ENCODE results near the gene DCDC1. TPM values are rescaled to one million over a fixed set of nuclear protein-coding genes. Genes with fewer than 3 reads are reported as not detected.
"Not testable (repeated sequence)": the region's sequence is repeated elsewhere in the genome, so short reads cannot be mapped to it uniquely, and the experiment has no call there.

The DCDC1 gene
- total RNA-seq, 6 experiments from 2014 or later = not detected

- Mint-ChIP-seq H3K4me1 (ENCODE audit: low read depth) (no peaks in the 10 kb centered on the region), H3K4me3 (no peak overlapping the region), H3K36me3 (ENCODE audit: low read depth) (no peaks in the 10 kb centered on the region), H3K27me3 (ENCODE audit: insufficient read depth) (no peaks in the 10 kb centered on the region), H3K9me3 (no peaks in the 10 kb centered on the region), H3K27ac (no peak overlapping the region)
- TF ChIP-seq, protein P1, sequence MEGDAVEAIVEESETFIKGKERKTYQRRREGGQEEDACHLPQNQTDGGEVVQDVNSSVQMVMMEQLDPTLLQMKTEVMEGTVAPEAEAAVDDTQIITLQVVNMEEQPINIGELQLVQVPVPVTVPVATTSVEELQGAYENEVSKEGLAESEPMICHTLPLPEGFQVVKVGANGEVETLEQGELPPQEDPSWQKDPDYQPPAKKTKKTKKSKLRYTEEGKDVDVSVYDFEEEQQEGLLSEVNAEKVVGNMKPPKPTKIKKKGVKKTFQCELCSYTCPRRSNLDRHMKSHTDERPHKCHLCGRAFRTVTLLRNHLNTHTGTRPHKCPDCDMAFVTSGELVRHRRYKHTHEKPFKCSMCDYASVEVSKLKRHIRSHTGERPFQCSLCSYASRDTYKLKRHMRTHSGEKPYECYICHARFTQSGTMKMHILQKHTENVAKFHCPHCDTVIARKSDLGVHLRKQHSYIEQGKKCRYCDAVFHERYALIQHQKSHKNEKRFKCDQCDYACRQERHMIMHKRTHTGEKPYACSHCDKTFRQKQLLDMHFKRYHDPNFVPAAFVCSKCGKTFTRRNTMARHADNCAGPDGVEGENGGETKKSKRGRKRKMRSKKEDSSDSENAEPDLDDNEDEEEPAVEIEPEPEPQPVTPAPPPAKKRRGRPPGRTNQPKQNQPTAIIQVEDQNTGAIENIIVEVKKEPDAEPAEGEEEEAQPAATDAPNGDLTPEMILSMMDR (IDR thresholded peaks at IDR 0.05) = no peak
- DNase-seq = no peak
Observed at GRCh38 chr11:31301549-31302510, 67.7 kb downstream of the DCDC1 start.

GRCh38 chr11:31295308-31295707, 74.2 kb downstream of the DCDC1 start:
- DNase-seq = no peak
- Mint-ChIP-seq H3K27ac (no peak overlapping the region), H3K4me3 (no peak overlapping the region), H3K9me3 (peaks cover 8% of the 10 kb centered on the region; the same call in 1 of the 2 replicates), H3K27me3 (ENCODE audit: insufficient read depth) (no peaks in the 10 kb centered on the region; the same call in 1 of the 2 replicates), H3K4me1 (ENCODE audit: low read depth) (no peaks in the 10 kb centered on the region), H3K36me3 (ENCODE audit: low read depth) (no peaks in the 10 kb centered on the region)
- TF ChIP-seq, protein P1 (IDR thresholded peaks at IDR 0.05) = no peak

- not testable (repeated sequence) for H3K27ac Mint-ChIP-seq; H3K4me3 Mint-ChIP-seq; H3K4me1 Mint-ChIP-seq (ENCODE audit: low read depth); H3K27me3 Mint-ChIP-seq (ENCODE audit: insufficient read depth); DNase-seq; H3K36me3 Mint-ChIP-seq (ENCODE audit: low read depth)
- H3K9me3 Mint-ChIP-seq = peaks cover 24% of the 10 kb centered on the region
Observed at GRCh38 chr11:31273527-31273926, 96.0 kb downstream of the DCDC1 start.

GRCh38 chr11:31267720-31268119, 101.8 kb downstream of the DCDC1 start:
- DNase-seq = no peak
- H3K9me3 Mint-ChIP-seq = peaks cover 12% of the 10 kb centered on the region
- no peak overlapping the region for H3K27ac Mint-ChIP-seq
- TF ChIP-seq, protein P1 (IDR thresholded peaks at IDR 0.05) = no peak
- H3K27me3 Mint-ChIP-seq (ENCODE audit: insufficient read depth) = no peaks in the 10 kb centered on the region
- no peak overlapping the region for H3K4me3 Mint-ChIP-seq
- H3K36me3 Mint-ChIP-seq (ENCODE audit: low read depth) = no peaks in the 10 kb centered on the region
- no peaks in the 10 kb centered on the region for H3K4me1 Mint-ChIP-seq (ENCODE audit: low read depth)

- no peaks in the 10 kb centered on the region for H3K36me3 Mint-ChIP-seq (ENCODE audit: low read depth)
- H3K27ac Mint-ChIP-seq = no peak overlapping the region
- no peaks in the 10 kb centered on the region for H3K27me3 Mint-ChIP-seq (ENCODE audit: insufficient read depth)
- H3K4me3 Mint-ChIP-seq = no peak overlapping the region
- TF ChIP-seq, protein P1 (IDR thresholded peaks at IDR 0.05) = no peak
- no peaks in the 10 kb centered on the region for H3K9me3 Mint-ChIP-seq
- no peak for DNase-seq
- H3K4me1 Mint-ChIP-seq (ENCODE audit: low read depth) = no peaks in the 10 kb centered on the region
Observed at GRCh38 chr11:31264834-31265233, 104.7 kb downstream of the DCDC1 start.

- no peak overlapping the region for H3K27ac Mint-ChIP-seq
- H3K4me1 Mint-ChIP-seq (ENCODE audit: low read depth) = no peaks in the 10 kb centered on the region
- H3K4me3 Mint-ChIP-seq = no peak overlapping the region
- no peaks in the 10 kb centered on the region for H3K9me3 Mint-ChIP-seq
- TF ChIP-seq, protein P1 (IDR thresholded peaks at IDR 0.05) = no peak
- DNase-seq = peak; percentile 29
- H3K27me3 Mint-ChIP-seq (ENCODE audit: insufficient read depth) = no peaks in the 10 kb centered on the region
- H3K36me3 Mint-ChIP-seq (ENCODE audit: low read depth) = no peaks in the 10 kb centered on the region
Observed at GRCh38 chr11:31262761-31263160, 106.8 kb downstream of the DCDC1 start.
